ENCODE results near the gene RGS3. TPM values are rescaled to one million over a fixed set of nuclear protein-coding genes. Genes with fewer than 3 reads are reported as not detected.

The RGS3 gene
- total RNA-seq, 2 experiments from 2014 or later, result 22.8 to 32.9 TPM

- intact Hi-C loops (cut with micrococcal nuclease; ENCODE audit: unreplicated experiment), result no loop called here
- Histone ChIP-seq H3K79me2 (ENCODE audit: insufficient read depth, low read depth, low read length) (no peaks in the 10 kb centered on the region), H3K4me1 (ENCODE audit: insufficient read depth, low read length, poor library complexity, severe bottlenecking) (peaks cover 53% of the 10 kb centered on the region), H3K27ac (ENCODE audit: low read depth, low read length, poor library complexity, severe bottlenecking) (no peak overlapping the region), H4K20me1 (ENCODE audit: insufficient read depth, low read length) (no peaks in the 10 kb centered on the region), H3K36me3 (ENCODE audit: insufficient read depth, low read length) (no peaks in the 10 kb centered on the region), H2AFZ (ENCODE audit: low read length) (no peak overlapping the region), H3K4me3 (ENCODE audit: low read depth, low read length, poor library complexity, severe bottlenecking) (no peak overlapping the region), H3K9me3 (ENCODE audit: low read length) (no peaks in the 10 kb centered on the region), H3K9me2 (ENCODE audit: insufficient read depth, low read length) (no peaks in the 10 kb centered on the region), H3K4me2 (ENCODE audit: low read length) (no peak overlapping the region)
- CTCF ChIA-PET (ENCODE audit: unreplicated experiment), result interaction anchor here (0.5 to 1.2 kb wide), 2 partner anchors 9 to 1239 kb away, joined by 6 to 8 read pairs; no protein-coding TSS in a partner anchor
- no TSS peak for BruUV-seq (replicated peaks)
- no peak for TF ChIP-seq EZH2phosphoT487 (IDR thresholded peaks at IDR 0.05; ENCODE audit: borderline replicate concordance, low read depth, low read length)
- POLR2A ChIA-PET, result interaction anchor here (0.7 to 3.0 kb wide), 3 partner anchors 10 to 56 kb away, joined by 3 to 16 read pairs (median 6); no protein-coding TSS in a partner anchor
- no peak for DNase-seq (ENCODE audit: low spot score)
These were observed 109.8 kb downstream of the RGS3 start for GRCh38 chr9:113573046-113573958.

GRCh38 chr9:113573959-113574352 lies 110.4 kb downstream of the RGS3 start:
- CTCF ChIA-PET (ENCODE audit: unreplicated experiment), result no interaction called here
- BruUV-seq (replicated peaks), result no TSS peak

More at GRCh38 chr9:113573959-113574352, 110.4 kb downstream of the RGS3 start:
- no peak for DNase-seq (ENCODE audit: low spot score)
- Histone ChIP-seq H3K9me2 (ENCODE audit: insufficient read depth, low read length) (no peaks in the 10 kb centered on the region), H3K4me3 (ENCODE audit: low read depth, low read length, poor library complexity, severe bottlenecking) (no peak overlapping the region), H3K27ac (ENCODE audit: low read depth, low read length, poor library complexity, severe bottlenecking) (no peak overlapping the region), H3K9me3 (ENCODE audit: low read length) (no peaks in the 10 kb centered on the region), H3K79me2 (ENCODE audit: insufficient read depth, low read depth, low read length) (no peaks in the 10 kb centered on the region), H3K36me3 (ENCODE audit: insufficient read depth, low read length) (no peaks in the 10 kb centered on the region), H3K4me2 (ENCODE audit: low read length) (no peak overlapping the region), H4K20me1 (ENCODE audit: insufficient read depth, low read length) (no peaks in the 10 kb centered on the region), H2AFZ (ENCODE audit: low read length) (no peak overlapping the region), H3K4me1 (ENCODE audit: insufficient read depth, low read length, poor library complexity, severe bottlenecking) (peaks cover 59% of the 10 kb centered on the region)
- POLR2A ChIA-PET, result interaction anchor here (1.7 to 3.0 kb wide), 2 partner anchors 9 to 57 kb away, joined by 6 to 16 read pairs; no protein-coding TSS in a partner anchor
- intact Hi-C loops (cut with micrococcal nuclease; ENCODE audit: unreplicated experiment), result no loop called here
- no peak for TF ChIP-seq EZH2phosphoT487 (IDR thresholded peaks at IDR 0.05; ENCODE audit: borderline replicate concordance, low read depth, low read length)
- TF ChIP-seq CTCF (conservative IDR thresholded peaks at IDR 0.05; ENCODE audit: low read length), result no peak
